HCT116 (cell line): ENCODE measurements around the gene VAV2. TPM values are rescaled to one million over a fixed set of nuclear protein-coding genes. Genes with fewer than 3 reads are reported as not detected.
A peak's percentile ranks its signal among the peaks of the same experiment; 100 is the strongest.

Experiments used
- ATAC-seq: fragments of 200-7000 bp; cut with Tn5 transposase; 2 replicates; pipeline ENCODE4 v1.9.1; 2020; ENCODE audit warnings: mild to moderate bottlenecking, moderate library complexity
- BruUV-seq: library from RNA; stranded (reverse); fragments of 400-500 nt; replicated peaks from 2 replicates; lab custom pipeline; 2021; lab: Mats Ljungman, UMichigan
- CTCF ChIA-PET: fragments of 300-600 bp; sonication (Branson Sonifier 250); formaldehyde crosslinking; loops from one replicate; lab custom pipeline; 2021; ENCODE audit warnings: antibody characterized with exemption; lab: Charles Lee
- POLR2A ChIA-PET: fragments of 300-600, 350-600 bp; sonication (Branson Sonifier 250); formaldehyde crosslinking; loops from one replicate; lab custom pipeline; 2021; ENCODE audit warnings: antibody characterized with exemption; lab: Charles Lee
- RAD21 ChIA-PET, 2 experiments: fragments of 300-600 bp; sonication (Branson Sonifier 250); formaldehyde crosslinking; loops; one replicate each; lab custom pipeline; 2023; ENCODE audit warnings: low total read pairs in 2 of 2; ENCODE audit not compliant: uncharacterized antibody in 2 of 2, unreplicated experiment in 2 of 2, low non-redundant PET in 1 of 2; lab: Charles Lee
- DNase-seq: peaks from one replicate; pipeline ENCODE4 v3.0.0-alpha.2; 2010; ENCODE audit warnings: low read depth, low spot score
- H2AFZ ChIP-seq: fragments of 200-600 bp; shearing (Covaris generic), sonication (generic); 2 replicates; pipeline ENCODE4 v1.6.1; 2017; ENCODE audit warnings: low read depth, mixed run types, mixed read lengths, antibody characterized with exemption, low read length; ENCODE audit not compliant: poor library complexity, severe bottlenecking
- H3K27ac ChIP-seq: 2 replicates; pipeline ENCODE4 v1.5.1; 2012; ENCODE audit warnings: low read depth, low read length
- H3K27me3 ChIP-seq: fragments of 200-600 bp; sonication (generic); 2 replicates; pipeline ENCODE4 v1.6.1; 2016; ENCODE audit warnings: mixed run types, low read length, mixed read lengths; ENCODE audit not compliant: insufficient read depth
- H3K36me3 ChIP-seq, 2 experiments: fragments of 200-500 bp in 1 of 2; fragments of 200-600 bp in 1 of 2; sonication (Bioruptor generic) in 1 of 2; sonication (generic) in 1 of 2; 2 replicates each; pipeline versions ENCODE4 v1.5.1 to v1.6.1; 2014 to 2016; ENCODE audit warnings: low read length in 2 of 2, inconsistent platforms in 1 of 2, mixed read lengths in 1 of 2, mixed run types in 1 of 2; ENCODE audit not compliant: insufficient read depth in 2 of 2, control insufficient read depth in 1 of 2
- H3K4me1 ChIP-seq, 2 experiments: fragments of 200-600 bp in 1 of 2; sonication (generic) in 1 of 2; 2 replicates each; pipeline versions ENCODE4 v1.5.1 to v1.6.1; 2012 to 2017; ENCODE audit warnings: low read length in 2 of 2, inconsistent platforms in 1 of 2, mild to moderate bottlenecking in 1 of 2, mixed read lengths in 1 of 2, mixed run types in 1 of 2, moderate library complexity in 1 of 2; ENCODE audit not compliant: insufficient read depth in 2 of 2, control insufficient read depth in 1 of 2
- H3K4me2 ChIP-seq: fragments of 200-600 bp; sonication (generic); 2 replicates; pipeline ENCODE4 v1.6.1; 2017; ENCODE audit warnings: mixed run types, low read length, mixed read lengths
- H3K4me3 ChIP-seq, 2 experiments: fragments of 200-600 bp in 1 of 2; sonication (generic) in 1 of 2; replicated peaks in 1 of 2; 2 replicates each; pipeline ENCODE4 v1.5.1; 2011 to 2016; ENCODE audit warnings: low read length in 2 of 2, control low read depth in 1 of 2, low read depth in 1 of 2, mild to moderate bottlenecking in 1 of 2, mixed read lengths in 1 of 2, mixed run types in 1 of 2
- H3K79me2 ChIP-seq: fragments of 200-600 bp; sonication (generic); 2 replicates; pipeline ENCODE4 v1.6.1; 2017; ENCODE audit warnings: mild to moderate bottlenecking, mixed run types, low read length, moderate library complexity, mixed read lengths; ENCODE audit not compliant: insufficient read depth
- H3K9ac ChIP-seq: fragments of 200-600 bp; sonication (generic); 2 replicates; pipeline ENCODE4 v1.6.1; 2016; ENCODE audit warnings: low read length, mixed read lengths
- H3K9me2 ChIP-seq: fragments of 200-600 bp; sonication (generic), shearing (Covaris generic); 2 replicates; pipeline ENCODE4 v1.6.1; 2017; ENCODE audit warnings: mixed run types, mild to moderate bottlenecking, moderate library complexity; ENCODE audit not compliant: insufficient read depth
- H3K9me3 ChIP-seq, 2 experiments: fragments of 200-500 bp in 1 of 2; fragments of 200-600 bp in 1 of 2; sonication (Bioruptor generic) in 1 of 2; sonication (generic) in 1 of 2; 2 replicates each; pipeline ENCODE4 v1.6.1; 2014 to 2017; ENCODE audit warnings: low read length in 2 of 2, mixed read lengths in 2 of 2, inconsistent platforms in 1 of 2, low read depth in 1 of 2, mild to moderate bottlenecking in 1 of 2, mixed run types in 1 of 2, moderate library complexity in 1 of 2; ENCODE audit not compliant: control insufficient read depth in 1 of 2, insufficient read depth in 1 of 2
- H4K20me1 ChIP-seq: fragments of 200-600 bp; sonication (generic), shearing (Covaris generic); 2 replicates; pipeline ENCODE4 v1.6.1; 2017; ENCODE audit warnings: mixed run types, mild to moderate bottlenecking, moderate library complexity; ENCODE audit not compliant: insufficient read depth
- CEBPB ChIP-seq: IDR thresholded peaks from 2 replicates; pipeline ENCODE4 v1.6.1; 2012; ENCODE audit warnings: low read depth
- EGR1 ChIP-seq: IDR thresholded peaks from 2 replicates; pipeline ENCODE4 v1.6.1; 2012; ENCODE audit warnings: low read depth
- ELF1 ChIP-seq: IDR thresholded peaks from 2 replicates; pipeline ENCODE4 v1.6.1; 2012; ENCODE audit warnings: low read depth, borderline replicate concordance
- EZH2 ChIP-seq: fragments of 200-600 bp; sonication (generic); IDR thresholded peaks from 2 replicates; pipeline ENCODE4 v1.6.1; 2017; ENCODE audit warnings: antibody characterized with exemption, mixed run types
- EZH2phosphoT487 ChIP-seq: fragments of 200-600 bp; IDR thresholded peaks from 2 replicates; pipeline ENCODE4 v1.6.1; 2018; ENCODE audit warnings: antibody characterized with exemption, borderline replicate concordance
- FOSL1 ChIP-seq: IDR thresholded peaks from 2 replicates; pipeline ENCODE4 v1.6.1; 2012; ENCODE audit warnings: low read depth
- POLR2A ChIP-seq: IDR thresholded peaks from 2 replicates; pipeline ENCODE4 v1.7.0; 2011; ENCODE audit warnings: borderline replicate concordance; ENCODE audit not compliant: insufficient read depth, insufficient read length; ENCODE audit errors: extremely low read depth
- POLR2AphosphoS5 ChIP-seq: IDR thresholded peaks from 2 replicates; pipeline ENCODE4 v1.6.1; 2011; ENCODE audit warnings: mild to moderate bottlenecking, low read depth, low read length, moderate library complexity
- RAD21 ChIP-seq: IDR thresholded peaks from 2 replicates; pipeline ENCODE4 v1.6.1; 2012; ENCODE audit warnings: low read depth, mild to moderate bottlenecking
- SRF ChIP-seq: IDR thresholded peaks from 2 replicates; pipeline ENCODE4 v1.6.1; 2012; ENCODE audit warnings: low read depth
- ZFX ChIP-seq: fragments of 450-650 bp; IDR thresholded peaks from 2 replicates; pipeline ENCODE4 v1.6.1; 2017
- intact Hi-C: fragments of 100-400 bp; cut with micrococcal nuclease; formaldehyde crosslinking; loops from 2 replicates; pipeline ENCODE4 v1.10.0; 2022
- total RNA-seq: library from RNA; stranded (reverse); gene quantifications from one replicate; pipeline ENCODE4 v1.2.1, GENCODE V29; 2021; ENCODE audit not compliant: unreplicated experiment
- TF ChIP-seq, protein P1 (sequence below): IDR thresholded peaks from 2 replicates; pipeline ENCODE4 v1.6.1; 2011; ENCODE audit warnings: mild to moderate bottlenecking, low read length, moderate library complexity; ENCODE audit not compliant: insufficient replicate concordance; ENCODE audit errors: extremely low read depth
- TF ChIP-seq, protein P2 (sequence below), 3 experiments: fragments of 200-600 bp in 1 of 3; sonication (generic) in 1 of 3; IDR thresholded peaks in 2 of 3; conservative IDR thresholded peaks in 1 of 3; 2 replicates each; pipeline ENCODE4 v1.5.1; 2012 to 2017; ENCODE audit warnings: low read depth in 2 of 3, low read length in 2 of 3, antibody characterized with exemption in 1 of 3, borderline replicate concordance in 1 of 3, control low read depth in 1 of 3, mild to moderate bottlenecking in 1 of 3, mixed read lengths in 1 of 3, mixed run types in 1 of 3, moderate library complexity in 1 of 3; ENCODE audit not compliant: insufficient read depth in 1 of 3

Gene VAV2
- total RNA-seq, 1 experiment from 2014 or later, result 33.2 TPM

DNA sequence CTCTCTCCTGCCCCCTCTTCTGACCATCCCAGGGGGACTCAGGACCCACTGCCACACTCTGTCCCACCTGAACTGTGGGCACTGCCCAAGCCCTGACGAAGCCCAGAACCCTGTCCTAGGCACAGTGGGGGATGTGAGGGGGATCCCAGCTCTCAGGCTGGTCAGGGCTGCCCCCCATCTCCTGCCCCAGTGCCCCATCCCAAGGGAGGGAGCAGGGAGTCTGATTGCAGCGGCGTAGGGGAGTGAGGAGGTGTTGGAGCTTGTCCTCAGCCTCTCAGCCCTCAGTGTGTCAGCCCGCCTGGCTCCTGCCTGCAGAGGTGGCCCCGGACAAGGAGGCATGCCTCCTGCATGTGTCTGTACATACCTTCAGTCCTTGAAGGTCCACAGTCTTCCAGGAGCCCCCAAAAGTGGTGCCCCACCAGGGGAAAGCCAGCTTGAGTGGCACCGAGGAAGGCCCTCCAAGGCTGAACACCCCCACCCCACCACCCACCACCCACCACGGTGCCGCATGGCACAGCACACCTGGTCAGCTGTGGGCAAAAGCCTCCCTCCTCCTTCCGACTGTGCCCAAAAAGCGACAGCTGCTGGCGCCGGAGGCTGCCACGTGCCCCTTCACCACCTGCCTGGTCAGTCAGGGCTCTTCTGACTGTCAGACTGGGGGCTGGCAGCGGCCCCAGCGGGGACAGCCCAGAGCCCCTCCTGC is 254.9 kb downstream of the VAV2 start:
- DNase-seq (no peak), ATAC-seq (no peak)
- no peaks in the 10 kb centered on the region for H3K27me3 ChIP-seq
- H3K9me3 ChIP-seq, result no peaks in the 10 kb centered on the region
- no TSS peak for BruUV-seq
- 0 out of 2 replicates have a peak overlapping the region, but pooled peaks have one; percentile 30 for H3K9ac ChIP-seq
- intact Hi-C loops, result no loop called here
- ChIA-PET CTCF (no interaction called here), RAD21 (no interaction called here), POLR2A (no interaction called here)
- H2AFZ ChIP-seq, result no peak overlapping the region
- peaks cover 5 to 13% of the 10 kb centered on the region in 2 experiments; a peak in 3 of 4 replicates for H3K4me1 ChIP-seq
- no peaks in the 10 kb centered on the region for H3K79me2 ChIP-seq
- no peaks in the 10 kb centered on the region for H4K20me1 ChIP-seq
- peak overlapping the region; percentile 36; the same call in 1 of the 2 replicates for H3K27ac ChIP-seq
- H3K4me2 ChIP-seq, result peak overlapping the region; percentile 81
- H3K4me3 ChIP-seq, result peak overlapping the region; percentile 45 to 55; a peak in 3 of 4 replicates
- no peaks in the 10 kb centered on the region for H3K9me2 ChIP-seq
- no peaks in the 10 kb centered on the region for H3K36me3 ChIP-seq
- TF ChIP-seq ZFX, result no peak
- TF ChIP-seq, protein P1, sequence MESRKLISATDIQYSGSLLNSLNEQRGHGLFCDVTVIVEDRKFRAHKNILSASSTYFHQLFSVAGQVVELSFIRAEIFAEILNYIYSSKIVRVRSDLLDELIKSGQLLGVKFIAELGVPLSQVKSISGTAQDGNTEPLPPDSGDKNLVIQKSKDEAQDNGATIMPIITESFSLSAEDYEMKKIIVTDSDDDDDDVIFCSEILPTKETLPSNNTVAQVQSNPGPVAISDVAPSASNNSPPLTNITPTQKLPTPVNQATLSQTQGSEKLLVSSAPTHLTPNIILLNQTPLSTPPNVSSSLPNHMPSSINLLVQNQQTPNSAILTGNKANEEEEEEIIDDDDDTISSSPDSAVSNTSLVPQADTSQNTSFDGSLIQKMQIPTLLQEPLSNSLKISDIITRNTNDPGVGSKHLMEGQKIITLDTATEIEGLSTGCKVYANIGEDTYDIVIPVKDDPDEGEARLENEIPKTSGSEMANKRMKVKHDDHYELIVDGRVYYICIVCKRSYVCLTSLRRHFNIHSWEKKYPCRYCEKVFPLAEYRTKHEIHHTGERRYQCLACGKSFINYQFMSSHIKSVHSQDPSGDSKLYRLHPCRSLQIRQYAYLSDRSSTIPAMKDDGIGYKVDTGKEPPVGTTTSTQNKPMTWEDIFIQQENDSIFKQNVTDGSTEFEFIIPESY, result no peak
- no peak for TF ChIP-seq ELF1
- TF ChIP-seq SRF, result no peak
- TF ChIP-seq POLR2AphosphoS5, result no peak
- TF ChIP-seq, protein P2, sequence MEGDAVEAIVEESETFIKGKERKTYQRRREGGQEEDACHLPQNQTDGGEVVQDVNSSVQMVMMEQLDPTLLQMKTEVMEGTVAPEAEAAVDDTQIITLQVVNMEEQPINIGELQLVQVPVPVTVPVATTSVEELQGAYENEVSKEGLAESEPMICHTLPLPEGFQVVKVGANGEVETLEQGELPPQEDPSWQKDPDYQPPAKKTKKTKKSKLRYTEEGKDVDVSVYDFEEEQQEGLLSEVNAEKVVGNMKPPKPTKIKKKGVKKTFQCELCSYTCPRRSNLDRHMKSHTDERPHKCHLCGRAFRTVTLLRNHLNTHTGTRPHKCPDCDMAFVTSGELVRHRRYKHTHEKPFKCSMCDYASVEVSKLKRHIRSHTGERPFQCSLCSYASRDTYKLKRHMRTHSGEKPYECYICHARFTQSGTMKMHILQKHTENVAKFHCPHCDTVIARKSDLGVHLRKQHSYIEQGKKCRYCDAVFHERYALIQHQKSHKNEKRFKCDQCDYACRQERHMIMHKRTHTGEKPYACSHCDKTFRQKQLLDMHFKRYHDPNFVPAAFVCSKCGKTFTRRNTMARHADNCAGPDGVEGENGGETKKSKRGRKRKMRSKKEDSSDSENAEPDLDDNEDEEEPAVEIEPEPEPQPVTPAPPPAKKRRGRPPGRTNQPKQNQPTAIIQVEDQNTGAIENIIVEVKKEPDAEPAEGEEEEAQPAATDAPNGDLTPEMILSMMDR (IDR thresholded peaks at IDR 0.05 in 2 of 3, conservative IDR thresholded peaks at IDR 0.05 in 1 of 3; ENCODE audit: borderline replicate concordance in 1 of 3, insufficient read depth in 1 of 3, low read depth in 2 of 3, low read length in 2 of 3), result no peak
- TF ChIP-seq EGR1, result no peak
- no peak for TF ChIP-seq CEBPB
- no peak for TF ChIP-seq RAD21
- TF ChIP-seq EZH2phosphoT487, result no peak
- TF ChIP-seq FOSL1, result no peak
- no peak for TF ChIP-seq EZH2
- TF ChIP-seq POLR2A, result no peak
